Body of pancreas (tissue), 4 donors: ENCODE data around the gene TMEM82. TPM values are rescaled to one million over a fixed set of nuclear protein-coding genes. Genes with fewer than 3 reads are reported as not detected.

Source experiments
- ATAC-seq: fragments of 150-250 bp; one replicate; pipeline ENCODE4 v1.9.1; 2016
- DNase-seq, 4 donors: peaks; one replicate each; pipeline ENCODE4 v3.0.0-alpha.2; 2019
- H3K27ac ChIP-seq, 4 donors: fragments of 200-600 bp; sonication (generic); 1 replicate in 3 of 4; 2 replicates in 1 of 4; pipeline versions ENCODE4 v1.5.1 to v1.6.1; 2016 to 2019; ENCODE audit warnings: mild to moderate bottlenecking in 1 of 4, mixed read lengths in 1 of 4, moderate library complexity in 1 of 4
- H3K27me3 ChIP-seq, 2 donors: fragments of 200-600 bp; sonication (generic); one replicate each; pipeline ENCODE4 v1.6.0; 2016; ENCODE audit warnings: mild to moderate bottlenecking in 1 of 2
- H3K36me3 ChIP-seq, 2 donors: fragments of 200-600 bp; sonication (generic); replicated peaks in 1 of 2; 2 replicates each; pipeline ENCODE4 v1.5.1; 2016; ENCODE audit warnings: low read depth in 2 of 2; ENCODE audit not compliant: insufficient read depth in 1 of 2
- H3K4me1 ChIP-seq: fragments of 200-600 bp; sonication (generic); one replicate; pipeline ENCODE4 v1.6.0; 2016
- H3K4me3 ChIP-seq, 2 donors: fragments of 200-600 bp; sonication (generic); 1 replicate in 1 of 2; 2 replicates in 1 of 2; pipeline ENCODE4 v1.5.1; 2016 to 2019
- H3K9me3 ChIP-seq, 3 donors: fragments of 200-600 bp; sonication (generic); 1 replicate in 2 of 3; 2 replicates in 1 of 3; pipeline ENCODE4 v1.5.1; 2016
- POLR2A ChIP-seq, 3 donors: fragments of 450-650 bp; IDR thresholded peaks; one replicate each; pipeline ENCODE4 v1.6.1; 2016; ENCODE audit warnings: antibody characterized with exemption in 3 of 3, mild to moderate bottlenecking in 2 of 3
- WGBS, 2 donors: methylation state at CpG; one replicate each; pipeline ENCODE4 v1.1.5; 2017; 5-methylcytosine and 5-hydroxymethylcytosine counted together
- intact Hi-C: fragments of 100-400 bp; cut with DNase I; formaldehyde crosslinking; loops from one replicate; pipeline ENCODE4 v1.15.1; 2023
- total RNA-seq, 2 donors: library from RNA; depleted of rRNA; stranded (reverse); fragments of >200 nt; gene quantifications; one replicate each; pipeline ENCODE4 v1.1.0, GENCODE V29; 2016
- TF ChIP-seq, protein P1 (sequence below), 7 experiments: fragments of 450-650 bp in 4 of 7; fragments of 200-600 bp in 3 of 7; sonication (generic) in 3 of 7; IDR thresholded peaks; one replicate each; pipeline ENCODE4 v1.5.1; 2016 to 2019; ENCODE audit warnings: antibody characterized with exemption in 7 of 7

The TMEM82 gene
- total RNA-seq, 2 donors from 2014 or later = not detected

DNA sequence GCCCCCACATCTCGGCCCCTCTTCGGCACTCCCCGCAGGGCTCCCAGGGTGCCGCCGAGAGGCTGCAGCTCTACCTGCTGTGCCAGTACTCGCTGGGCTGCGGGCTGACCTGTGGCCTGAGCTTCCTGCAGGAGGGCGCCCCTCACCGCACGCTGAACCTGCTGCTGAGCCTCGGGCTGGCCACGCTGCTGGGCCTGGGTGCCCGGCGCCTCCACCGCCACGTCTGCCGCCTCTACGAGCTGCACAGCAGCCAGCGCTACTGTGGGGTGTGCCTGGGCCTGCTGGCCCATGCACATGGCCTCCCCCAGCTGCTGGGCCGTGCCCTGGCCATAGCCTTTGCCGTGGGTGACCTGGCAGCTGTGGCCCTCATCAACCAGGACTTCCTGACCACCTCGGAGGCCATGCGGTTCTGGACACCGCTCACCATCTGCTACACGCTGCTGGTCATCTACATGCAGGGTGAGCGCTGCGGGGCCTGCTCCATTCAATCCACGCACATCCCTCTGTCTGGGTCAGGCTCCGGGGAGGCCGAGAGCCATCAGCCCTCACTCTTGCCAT, 1.9 kb downstream of the TMEM82 start:
- H3K9me3 ChIP-seq = no peaks in the 10 kb centered on the region
- 79 to 87% methylated on average over 5 to 30 of the region's 30 CpGs for WGBS, 2 donors
- ATAC-seq = no peak
- no peak for DNase-seq
- intact Hi-C loops = loop anchor here (10.0 kb wide), 1 partner anchor 149 kb away; no protein-coding TSS in a partner anchor
- H3K4me3 ChIP-seq = no peak overlapping the region
- no peaks in the 10 kb centered on the region for H3K36me3 ChIP-seq
- H3K27ac ChIP-seq = no peak overlapping the region
- TF ChIP-seq, protein P1, sequence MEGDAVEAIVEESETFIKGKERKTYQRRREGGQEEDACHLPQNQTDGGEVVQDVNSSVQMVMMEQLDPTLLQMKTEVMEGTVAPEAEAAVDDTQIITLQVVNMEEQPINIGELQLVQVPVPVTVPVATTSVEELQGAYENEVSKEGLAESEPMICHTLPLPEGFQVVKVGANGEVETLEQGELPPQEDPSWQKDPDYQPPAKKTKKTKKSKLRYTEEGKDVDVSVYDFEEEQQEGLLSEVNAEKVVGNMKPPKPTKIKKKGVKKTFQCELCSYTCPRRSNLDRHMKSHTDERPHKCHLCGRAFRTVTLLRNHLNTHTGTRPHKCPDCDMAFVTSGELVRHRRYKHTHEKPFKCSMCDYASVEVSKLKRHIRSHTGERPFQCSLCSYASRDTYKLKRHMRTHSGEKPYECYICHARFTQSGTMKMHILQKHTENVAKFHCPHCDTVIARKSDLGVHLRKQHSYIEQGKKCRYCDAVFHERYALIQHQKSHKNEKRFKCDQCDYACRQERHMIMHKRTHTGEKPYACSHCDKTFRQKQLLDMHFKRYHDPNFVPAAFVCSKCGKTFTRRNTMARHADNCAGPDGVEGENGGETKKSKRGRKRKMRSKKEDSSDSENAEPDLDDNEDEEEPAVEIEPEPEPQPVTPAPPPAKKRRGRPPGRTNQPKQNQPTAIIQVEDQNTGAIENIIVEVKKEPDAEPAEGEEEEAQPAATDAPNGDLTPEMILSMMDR (IDR thresholded peaks at IDR 0.05) = no peak
- no peak for TF ChIP-seq POLR2A (IDR thresholded peaks at IDR 0.05)
- peaks cover 11% of the 10 kb centered on the region for H3K4me1 ChIP-seq
- H3K27me3 ChIP-seq = no peaks in the 10 kb centered on the region

DNA sequence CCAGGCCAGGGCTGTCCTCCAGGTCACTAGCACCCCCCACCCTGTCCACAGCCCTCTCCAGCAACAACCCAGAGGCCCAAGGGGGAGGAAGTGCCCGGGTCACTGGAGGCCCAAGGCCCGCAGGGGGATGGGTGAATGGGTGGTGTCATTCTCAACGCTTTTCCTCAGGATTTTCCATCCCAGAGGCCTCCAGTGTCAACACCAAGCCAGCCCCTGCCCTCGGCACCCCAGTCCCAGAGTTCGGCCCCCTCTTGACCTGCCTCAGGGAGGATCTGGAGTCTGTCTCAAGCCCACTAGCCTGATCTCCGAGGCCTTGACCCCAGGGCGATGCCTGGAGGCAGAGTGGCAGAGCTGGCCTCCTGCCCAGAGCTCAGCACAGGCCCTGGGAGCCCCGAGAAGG, 5.1 kb downstream of the TMEM82 start:
- no peak overlapping the region for H3K27ac ChIP-seq
- no peak overlapping the region for H3K4me3 ChIP-seq
- intact Hi-C loops = loop anchor here (10.0 kb wide), 1 partner anchor 153 kb away; no protein-coding TSS in a partner anchor
- no peaks in the 10 kb centered on the region for H3K36me3 ChIP-seq
- no peaks in the 10 kb centered on the region for H3K9me3 ChIP-seq
- no peak for ATAC-seq
- DNase-seq = no peak
- H3K4me1 ChIP-seq = peaks cover 10% of the 10 kb centered on the region
- TF ChIP-seq POLR2A (IDR thresholded peaks at IDR 0.05) = no peak
- TF ChIP-seq, protein P1 (IDR thresholded peaks at IDR 0.05) = no peak
- 60 to 61% methylated on average over 7 to 8 of the region's 8 CpGs for WGBS, 2 donors
- H3K27me3 ChIP-seq = no peaks in the 10 kb centered on the region

DNA sequence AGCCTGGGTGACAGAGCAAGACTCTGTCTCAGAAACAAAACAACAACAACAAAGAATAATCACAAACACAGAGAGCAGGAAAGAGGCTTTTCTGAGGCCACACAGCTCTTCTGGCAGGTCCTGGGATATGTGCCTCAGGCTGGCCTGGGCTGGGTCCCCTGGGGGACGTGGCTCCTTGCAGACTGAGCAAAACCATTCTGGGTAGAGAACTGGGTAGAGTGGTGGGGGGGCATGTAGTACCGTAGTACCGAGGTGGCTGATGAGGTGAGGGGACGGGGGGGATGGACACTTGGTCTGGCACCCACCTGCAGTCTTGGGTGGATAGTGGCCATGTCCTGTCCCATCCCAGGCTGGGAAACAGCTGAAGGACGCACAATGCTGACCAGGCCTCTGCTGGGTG, 6.0 kb downstream of the TMEM82 start:
- intact Hi-C loops = loop anchor here (10.0 kb wide), 1 partner anchor 153 kb away; no protein-coding TSS in a partner anchor
- TF ChIP-seq POLR2A (IDR thresholded peaks at IDR 0.05) = no peak
- TF ChIP-seq, protein P1 (IDR thresholded peaks at IDR 0.05) = no peak
- no peaks in the 10 kb centered on the region for H3K36me3 ChIP-seq
- no peak overlapping the region for H3K4me3 ChIP-seq
- peaks cover 10% of the 10 kb centered on the region for H3K4me1 ChIP-seq
- WGBS, 2 donors = 69 to 94% methylated on average over 3 to 5 of the region's 5 CpGs
- no peaks in the 10 kb centered on the region for H3K27me3 ChIP-seq
- no peak for ATAC-seq
- DNase-seq = no peak
- H3K9me3 ChIP-seq = no peaks in the 10 kb centered on the region
- no peak overlapping the region for H3K27ac ChIP-seq

DNA sequence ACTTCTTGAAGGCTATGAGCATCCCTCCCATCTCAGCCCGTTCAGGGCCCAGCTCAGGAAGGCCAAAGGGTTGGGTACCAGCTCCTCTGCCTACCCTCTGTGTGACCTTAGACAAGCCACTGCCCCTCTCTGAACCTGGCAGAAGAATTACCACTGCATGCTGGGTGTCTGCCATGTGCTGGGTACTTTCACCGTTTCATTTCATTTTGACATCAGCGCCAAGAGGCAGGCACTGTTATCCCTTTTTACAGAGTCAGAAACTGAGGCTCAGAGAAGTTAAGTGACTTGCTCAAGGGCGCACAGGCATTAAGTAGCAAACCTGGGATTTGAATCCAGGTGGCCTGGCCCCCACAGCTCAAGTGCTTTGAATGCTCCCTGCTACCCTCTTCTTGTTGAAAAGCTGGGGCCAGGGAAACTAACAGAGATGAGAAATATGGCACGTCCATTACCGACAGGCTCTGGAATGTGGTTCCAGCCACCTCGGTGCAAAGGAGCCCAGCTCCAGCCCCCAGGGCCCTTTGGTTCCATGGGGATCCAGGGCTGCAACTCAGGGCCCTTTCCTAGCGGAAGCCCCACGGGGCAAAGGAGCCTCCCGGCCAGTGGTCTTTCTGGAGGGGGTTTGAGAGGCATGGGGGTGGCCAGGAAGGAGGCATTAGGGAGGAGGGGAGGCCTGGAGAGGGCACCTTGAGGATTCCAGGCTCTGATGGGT, 6.5 kb downstream of the TMEM82 start:
- 86 to 87% methylated on average over 7 to 10 of the region's 10 CpGs for WGBS, 2 donors
- H3K36me3 ChIP-seq = no peaks in the 10 kb centered on the region
- ATAC-seq (no peak), DNase-seq (no peak)
- no peak overlapping the region for H3K4me3 ChIP-seq
- no peak for TF ChIP-seq POLR2A (IDR thresholded peaks at IDR 0.05)
- TF ChIP-seq, protein P1 (IDR thresholded peaks at IDR 0.05) = no peak
- H3K4me1 ChIP-seq = peaks cover 10% of the 10 kb centered on the region
- H3K27me3 ChIP-seq = no peaks in the 10 kb centered on the region
- intact Hi-C loops = loop anchor here (10.0 kb wide), 1 partner anchor 154 kb away; no protein-coding TSS in a partner anchor
- no peaks in the 10 kb centered on the region for H3K9me3 ChIP-seq
- peak overlapping the region in 1 of 4 donors; percentile 39 for H3K27ac ChIP-seq
